ENCODE results near the gene ZNF281. TPM values are rescaled to one million over a fixed set of nuclear protein-coding genes. Genes with fewer than 3 reads are reported as not detected.

Gene ZNF281
- total and polyA plus RNA-seq, 10 donors = 4.4 to 34.8 (median 21.0) TPM

DNA sequence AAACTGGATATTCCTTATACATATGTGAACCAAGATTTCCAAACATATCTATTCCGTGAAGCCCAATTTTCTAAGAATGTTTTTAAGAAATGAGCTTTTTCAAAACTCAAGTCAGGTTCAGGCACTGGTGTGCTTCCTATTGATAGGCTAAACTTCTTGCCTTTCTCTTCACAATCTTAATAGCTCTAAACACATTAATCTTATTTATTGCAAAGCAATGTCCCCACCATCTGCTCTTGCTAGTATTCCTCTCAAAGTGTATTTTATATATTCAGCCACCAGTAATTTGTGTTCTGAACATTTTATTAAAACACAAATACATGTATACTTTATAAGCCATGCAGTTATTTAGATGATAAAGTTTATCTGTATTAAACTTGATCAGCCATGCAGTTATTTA is 11.5 kb downstream of the ZNF281 start:
- DNase-seq = no peak
- Histone ChIP-seq H3K36me3 (peaks cover 0 to 16% (median 0%) of the 10 kb centered on the region in 6 donors), H3K4me3 (no peak overlapping the region), H3K9me3 (no peaks in the 10 kb centered on the region), H3K27me3 (replicated peaks in 1 of 7) (no peaks in the 10 kb centered on the region), H3K4me1 (peaks cover 0 to 60% (median 4%) of the 10 kb centered on the region in 6 donors), H3K27ac (no peak overlapping the region)
- 92 to 100% (median 95%) methylated on average over 1 of the region's 1 CpG for WGBS, 5 donors
- TF ChIP-seq POLR2A (IDR thresholded peaks at IDR 0.05) (no peak), POLR2AphosphoS5 (IDR thresholded peaks at IDR 0.05) (no peak)
- TF ChIP-seq, protein P1, sequence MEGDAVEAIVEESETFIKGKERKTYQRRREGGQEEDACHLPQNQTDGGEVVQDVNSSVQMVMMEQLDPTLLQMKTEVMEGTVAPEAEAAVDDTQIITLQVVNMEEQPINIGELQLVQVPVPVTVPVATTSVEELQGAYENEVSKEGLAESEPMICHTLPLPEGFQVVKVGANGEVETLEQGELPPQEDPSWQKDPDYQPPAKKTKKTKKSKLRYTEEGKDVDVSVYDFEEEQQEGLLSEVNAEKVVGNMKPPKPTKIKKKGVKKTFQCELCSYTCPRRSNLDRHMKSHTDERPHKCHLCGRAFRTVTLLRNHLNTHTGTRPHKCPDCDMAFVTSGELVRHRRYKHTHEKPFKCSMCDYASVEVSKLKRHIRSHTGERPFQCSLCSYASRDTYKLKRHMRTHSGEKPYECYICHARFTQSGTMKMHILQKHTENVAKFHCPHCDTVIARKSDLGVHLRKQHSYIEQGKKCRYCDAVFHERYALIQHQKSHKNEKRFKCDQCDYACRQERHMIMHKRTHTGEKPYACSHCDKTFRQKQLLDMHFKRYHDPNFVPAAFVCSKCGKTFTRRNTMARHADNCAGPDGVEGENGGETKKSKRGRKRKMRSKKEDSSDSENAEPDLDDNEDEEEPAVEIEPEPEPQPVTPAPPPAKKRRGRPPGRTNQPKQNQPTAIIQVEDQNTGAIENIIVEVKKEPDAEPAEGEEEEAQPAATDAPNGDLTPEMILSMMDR (IDR thresholded peaks at IDR 0.05 in 8 of 11, conservative IDR thresholded peaks at IDR 0.05 in 3 of 11) = no peak
- intact Hi-C loops (cut with DNase I; ENCODE audit: low total_unique reads) = no loop called here

DNA sequence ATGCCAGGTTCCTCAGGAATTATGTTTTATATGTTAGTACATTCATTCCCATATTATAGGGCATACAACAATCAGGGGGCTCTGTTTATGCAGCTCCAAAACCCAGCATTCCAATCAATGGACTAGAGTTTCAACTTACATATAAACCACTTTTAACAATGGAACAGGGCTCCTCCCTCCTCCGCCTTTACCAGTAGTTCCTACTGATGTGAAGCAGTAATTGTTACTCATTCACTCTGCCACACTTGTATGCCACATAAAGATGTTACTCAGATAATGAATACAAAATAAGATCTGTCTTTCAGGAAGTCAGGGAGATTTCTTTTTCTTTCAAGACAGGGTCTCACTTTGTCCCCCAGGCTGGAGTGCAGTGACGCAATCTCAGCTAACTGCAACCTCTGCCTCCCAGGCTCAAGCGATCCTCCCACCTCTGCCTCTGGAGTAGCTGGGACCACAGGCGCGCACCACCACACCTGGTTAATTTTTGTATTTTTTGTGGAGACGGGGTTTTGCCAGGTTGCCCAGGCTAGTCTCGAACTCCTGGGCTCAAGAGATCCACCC is 17.1 kb downstream of the ZNF281 start:
- TF ChIP-seq, protein P1 (IDR thresholded peaks at IDR 0.05 in 8 of 11, conservative IDR thresholded peaks at IDR 0.05 in 3 of 11) = no peak
- TF ChIP-seq POLR2A (IDR thresholded peaks at IDR 0.05) (no peak), POLR2AphosphoS5 (IDR thresholded peaks at IDR 0.05) (no peak)
- Histone ChIP-seq H3K27ac (no peak overlapping the region), H3K36me3 (peaks cover 0 to 7% (median 0%) of the 10 kb centered on the region in 6 donors), H3K27me3 (replicated peaks in 1 of 7) (no peaks in the 10 kb centered on the region), H3K9me3 (no peaks in the 10 kb centered on the region), H3K4me3 (no peak overlapping the region), H3K4me1 (peaks cover 0 to 25% (median 0%) of the 10 kb centered on the region in 6 donors)
- 89 to 93% (median 92%) methylated on average over 7 of the region's 7 CpGs for WGBS, 5 donors
- intact Hi-C loops (cut with DNase I; ENCODE audit: low total_unique reads) = no loop called here
- DNase-seq = no peak

DNA sequence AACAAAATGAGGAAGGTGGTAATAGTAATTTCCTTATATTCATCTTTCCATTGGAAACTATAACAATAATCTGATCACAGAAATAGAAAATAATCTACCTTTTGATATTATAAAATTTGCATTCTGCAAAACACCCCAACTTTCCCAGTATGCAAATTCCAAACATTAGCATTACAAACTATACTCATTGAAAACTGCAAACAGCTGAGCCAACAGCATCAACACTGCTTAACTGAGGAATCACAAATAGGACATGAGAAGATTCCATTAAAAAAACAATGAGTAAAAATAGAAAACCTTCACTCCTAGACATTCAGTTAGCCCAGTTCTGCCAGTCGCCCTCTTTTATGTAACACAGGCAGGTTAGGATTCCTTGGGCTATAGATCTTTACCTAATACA is 18.1 kb downstream of the ZNF281 start:
- intact Hi-C loops (cut with DNase I; ENCODE audit: low total_unique reads) = no loop called here
- Histone ChIP-seq H3K27me3 (replicated peaks in 1 of 7) (no peaks in the 10 kb centered on the region), H3K9me3 (no peaks in the 10 kb centered on the region), H3K4me1 (peaks cover 0 to 25% (median 0%) of the 10 kb centered on the region in 6 donors), H3K36me3 (no peaks in the 10 kb centered on the region), H3K4me3 (no peak overlapping the region), H3K27ac (no peak overlapping the region)
- no peak for DNase-seq
- TF ChIP-seq POLR2A (IDR thresholded peaks at IDR 0.05) = no peak
- TF ChIP-seq, protein P1 (IDR thresholded peaks at IDR 0.05 in 8 of 11, conservative IDR thresholded peaks at IDR 0.05 in 3 of 11) = no peak
- no peak for TF ChIP-seq POLR2AphosphoS5 (IDR thresholded peaks at IDR 0.05)
- WGBS, 5 donors = 68 to 95% (median 85%) methylated on average over 1 of the region's 1 CpG

DNA sequence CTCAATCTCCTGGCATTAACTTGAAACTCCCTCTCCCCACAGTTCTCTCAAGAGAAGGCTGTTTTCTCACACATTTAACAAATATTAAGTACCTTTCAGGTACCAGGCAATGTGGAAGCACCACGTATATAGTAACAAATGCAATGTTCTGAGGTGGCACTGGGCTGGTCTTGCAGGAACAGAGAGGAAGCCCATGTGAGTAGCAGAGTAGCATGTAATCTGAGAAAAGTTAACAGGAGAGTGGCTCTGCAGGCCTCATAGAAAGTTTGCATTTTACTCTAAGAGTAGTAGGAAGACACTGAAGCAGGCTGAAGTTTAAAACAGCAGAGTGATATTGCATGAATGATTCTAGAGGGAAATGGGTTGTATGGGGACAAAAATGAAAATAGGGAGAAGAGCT is 21.0 kb downstream of the ZNF281 start:
- intact Hi-C loops (cut with DNase I; ENCODE audit: low total_unique reads) = no loop called here
- peaks cover 0 to 8% (median 0%) of the 10 kb centered on the region in 6 donors for H3K4me1 ChIP-seq
- no peak overlapping the region for H3K4me3 ChIP-seq
- H3K36me3 ChIP-seq = no peaks in the 10 kb centered on the region
- WGBS, 5 donors = 71 to 89% (median 79%) methylated on average over 1 of the region's 1 CpG
- H3K27me3 ChIP-seq (replicated peaks in 1 of 7) = no peaks in the 10 kb centered on the region
- H3K9me3 ChIP-seq = no peaks in the 10 kb centered on the region
- no peak overlapping the region for H3K27ac ChIP-seq
- TF ChIP-seq, protein P1 (IDR thresholded peaks at IDR 0.05 in 8 of 11, conservative IDR thresholded peaks at IDR 0.05 in 3 of 11) = no peak
- TF ChIP-seq POLR2AphosphoS5 (IDR thresholded peaks at IDR 0.05) (no peak), POLR2A (IDR thresholded peaks at IDR 0.05) (no peak)
- no peak for DNase-seq

All from spleen (tissue), 11 donors.